K562 (cell line): Measurements from ENCODE around the gene ACTL6A.

Source experiments
- DACH1 ChIP-seq: fragments of 450-650 bp; IDR thresholded peaks from 2 replicates; pipeline ENCODE4 v1.6.1; 2018; ENCODE audit not compliant: partially characterized antibody
- ELF1 ChIP-seq: fragments of 200-800 bp; sonication (Bioruptor generic); IDR thresholded peaks from 2 replicates; pipeline ENCODE4 v1.6.1; 2016; ENCODE audit warnings: missing genetic modification characterization, missing compliant biosample characterization
- POLR2AphosphoS2 ChIP-seq: IDR thresholded peaks from 2 replicates; pipeline ENCODE4 v1.6.1; 2012; ENCODE audit warnings: low read length, improper control_type of control experiment
- ZNF124 ChIP-seq: sonication (generic); formaldehyde crosslinking; IDR thresholded peaks from 2 replicates; pipeline ENCODE4 v1.8.1; 2022; ENCODE audit warnings: missing genetic modification reagents
- TF ChIP-seq, protein P1 (sequence below): sonication (generic); formaldehyde crosslinking; IDR thresholded peaks from 2 replicates; pipeline ENCODE4 v1.8.0; 2023; ENCODE audit warnings: mild to moderate bottlenecking, missing genetic modification reagents
- TF ChIP-seq, protein P2 (sequence below): fragments of 450-650 bp; IDR thresholded peaks from 2 replicates; pipeline ENCODE4 v1.6.1; 2016; ENCODE audit warnings: mild to moderate bottlenecking, moderate library complexity

DNA sequence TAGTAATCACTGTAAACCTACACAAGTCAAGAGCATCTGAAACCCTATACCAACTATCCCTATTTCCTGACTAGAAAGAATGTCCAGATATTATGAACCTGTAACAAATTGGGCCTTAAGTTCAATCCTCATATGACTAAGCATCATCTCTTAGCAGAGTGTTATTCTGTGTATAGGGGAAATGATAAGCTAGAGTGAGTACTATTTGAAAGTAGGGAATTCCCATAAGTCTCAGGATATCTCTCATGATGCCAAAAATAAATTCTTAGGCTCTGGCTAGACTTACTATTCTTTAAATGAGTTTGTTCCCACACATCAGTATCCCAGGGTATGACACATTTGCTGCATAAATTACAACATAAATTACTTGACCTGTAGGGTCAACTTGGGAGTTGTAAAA lies 26.4 kb downstream of the ACTL6A start:
- TF ChIP-seq, protein P1, sequence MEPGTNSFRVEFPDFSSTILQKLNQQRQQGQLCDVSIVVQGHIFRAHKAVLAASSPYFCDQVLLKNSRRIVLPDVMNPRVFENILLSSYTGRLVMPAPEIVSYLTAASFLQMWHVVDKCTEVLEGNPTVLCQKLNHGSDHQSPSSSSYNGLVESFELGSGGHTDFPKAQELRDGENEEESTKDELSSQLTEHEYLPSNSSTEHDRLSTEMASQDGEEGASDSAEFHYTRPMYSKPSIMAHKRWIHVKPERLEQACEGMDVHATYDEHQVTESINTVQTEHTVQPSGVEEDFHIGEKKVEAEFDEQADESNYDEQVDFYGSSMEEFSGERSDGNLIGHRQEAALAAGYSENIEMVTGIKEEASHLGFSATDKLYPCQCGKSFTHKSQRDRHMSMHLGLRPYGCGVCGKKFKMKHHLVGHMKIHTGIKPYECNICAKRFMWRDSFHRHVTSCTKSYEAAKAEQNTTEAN (CRISPR knock-in tag) = no peak
- no peak for TF ChIP-seq DACH1
- TF ChIP-seq ZNF124 (CRISPR knock-in tag) = no peak
- TF ChIP-seq, protein P2, sequence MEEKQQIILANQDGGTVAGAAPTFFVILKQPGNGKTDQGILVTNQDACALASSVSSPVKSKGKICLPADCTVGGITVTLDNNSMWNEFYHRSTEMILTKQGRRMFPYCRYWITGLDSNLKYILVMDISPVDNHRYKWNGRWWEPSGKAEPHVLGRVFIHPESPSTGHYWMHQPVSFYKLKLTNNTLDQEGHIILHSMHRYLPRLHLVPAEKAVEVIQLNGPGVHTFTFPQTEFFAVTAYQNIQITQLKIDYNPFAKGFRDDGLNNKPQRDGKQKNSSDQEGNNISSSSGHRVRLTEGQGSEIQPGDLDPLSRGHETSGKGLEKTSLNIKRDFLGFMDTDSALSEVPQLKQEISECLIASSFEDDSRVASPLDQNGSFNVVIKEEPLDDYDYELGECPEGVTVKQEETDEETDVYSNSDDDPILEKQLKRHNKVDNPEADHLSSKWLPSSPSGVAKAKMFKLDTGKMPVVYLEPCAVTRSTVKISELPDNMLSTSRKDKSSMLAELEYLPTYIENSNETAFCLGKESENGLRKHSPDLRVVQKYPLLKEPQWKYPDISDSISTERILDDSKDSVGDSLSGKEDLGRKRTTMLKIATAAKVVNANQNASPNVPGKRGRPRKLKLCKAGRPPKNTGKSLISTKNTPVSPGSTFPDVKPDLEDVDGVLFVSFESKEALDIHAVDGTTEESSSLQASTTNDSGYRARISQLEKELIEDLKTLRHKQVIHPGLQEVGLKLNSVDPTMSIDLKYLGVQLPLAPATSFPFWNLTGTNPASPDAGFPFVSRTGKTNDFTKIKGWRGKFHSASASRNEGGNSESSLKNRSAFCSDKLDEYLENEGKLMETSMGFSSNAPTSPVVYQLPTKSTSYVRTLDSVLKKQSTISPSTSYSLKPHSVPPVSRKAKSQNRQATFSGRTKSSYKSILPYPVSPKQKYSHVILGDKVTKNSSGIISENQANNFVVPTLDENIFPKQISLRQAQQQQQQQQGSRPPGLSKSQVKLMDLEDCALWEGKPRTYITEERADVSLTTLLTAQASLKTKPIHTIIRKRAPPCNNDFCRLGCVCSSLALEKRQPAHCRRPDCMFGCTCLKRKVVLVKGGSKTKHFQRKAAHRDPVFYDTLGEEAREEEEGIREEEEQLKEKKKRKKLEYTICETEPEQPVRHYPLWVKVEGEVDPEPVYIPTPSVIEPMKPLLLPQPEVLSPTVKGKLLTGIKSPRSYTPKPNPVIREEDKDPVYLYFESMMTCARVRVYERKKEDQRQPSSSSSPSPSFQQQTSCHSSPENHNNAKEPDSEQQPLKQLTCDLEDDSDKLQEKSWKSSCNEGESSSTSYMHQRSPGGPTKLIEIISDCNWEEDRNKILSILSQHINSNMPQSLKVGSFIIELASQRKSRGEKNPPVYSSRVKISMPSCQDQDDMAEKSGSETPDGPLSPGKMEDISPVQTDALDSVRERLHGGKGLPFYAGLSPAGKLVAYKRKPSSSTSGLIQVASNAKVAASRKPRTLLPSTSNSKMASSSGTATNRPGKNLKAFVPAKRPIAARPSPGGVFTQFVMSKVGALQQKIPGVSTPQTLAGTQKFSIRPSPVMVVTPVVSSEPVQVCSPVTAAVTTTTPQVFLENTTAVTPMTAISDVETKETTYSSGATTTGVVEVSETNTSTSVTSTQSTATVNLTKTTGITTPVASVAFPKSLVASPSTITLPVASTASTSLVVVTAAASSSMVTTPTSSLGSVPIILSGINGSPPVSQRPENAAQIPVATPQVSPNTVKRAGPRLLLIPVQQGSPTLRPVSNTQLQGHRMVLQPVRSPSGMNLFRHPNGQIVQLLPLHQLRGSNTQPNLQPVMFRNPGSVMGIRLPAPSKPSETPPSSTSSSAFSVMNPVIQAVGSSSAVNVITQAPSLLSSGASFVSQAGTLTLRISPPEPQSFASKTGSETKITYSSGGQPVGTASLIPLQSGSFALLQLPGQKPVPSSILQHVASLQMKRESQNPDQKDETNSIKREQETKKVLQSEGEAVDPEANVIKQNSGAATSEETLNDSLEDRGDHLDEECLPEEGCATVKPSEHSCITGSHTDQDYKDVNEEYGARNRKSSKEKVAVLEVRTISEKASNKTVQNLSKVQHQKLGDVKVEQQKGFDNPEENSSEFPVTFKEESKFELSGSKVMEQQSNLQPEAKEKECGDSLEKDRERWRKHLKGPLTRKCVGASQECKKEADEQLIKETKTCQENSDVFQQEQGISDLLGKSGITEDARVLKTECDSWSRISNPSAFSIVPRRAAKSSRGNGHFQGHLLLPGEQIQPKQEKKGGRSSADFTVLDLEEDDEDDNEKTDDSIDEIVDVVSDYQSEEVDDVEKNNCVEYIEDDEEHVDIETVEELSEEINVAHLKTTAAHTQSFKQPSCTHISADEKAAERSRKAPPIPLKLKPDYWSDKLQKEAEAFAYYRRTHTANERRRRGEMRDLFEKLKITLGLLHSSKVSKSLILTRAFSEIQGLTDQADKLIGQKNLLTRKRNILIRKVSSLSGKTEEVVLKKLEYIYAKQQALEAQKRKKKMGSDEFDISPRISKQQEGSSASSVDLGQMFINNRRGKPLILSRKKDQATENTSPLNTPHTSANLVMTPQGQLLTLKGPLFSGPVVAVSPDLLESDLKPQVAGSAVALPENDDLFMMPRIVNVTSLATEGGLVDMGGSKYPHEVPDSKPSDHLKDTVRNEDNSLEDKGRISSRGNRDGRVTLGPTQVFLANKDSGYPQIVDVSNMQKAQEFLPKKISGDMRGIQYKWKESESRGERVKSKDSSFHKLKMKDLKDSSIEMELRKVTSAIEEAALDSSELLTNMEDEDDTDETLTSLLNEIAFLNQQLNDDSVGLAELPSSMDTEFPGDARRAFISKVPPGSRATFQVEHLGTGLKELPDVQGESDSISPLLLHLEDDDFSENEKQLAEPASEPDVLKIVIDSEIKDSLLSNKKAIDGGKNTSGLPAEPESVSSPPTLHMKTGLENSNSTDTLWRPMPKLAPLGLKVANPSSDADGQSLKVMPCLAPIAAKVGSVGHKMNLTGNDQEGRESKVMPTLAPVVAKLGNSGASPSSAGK = no peak
- TF ChIP-seq POLR2AphosphoS2 = no peak
- TF ChIP-seq ELF1 (tag) = no peak
